ENCODE measurements around the gene SETX.

SETX gene, protein sequence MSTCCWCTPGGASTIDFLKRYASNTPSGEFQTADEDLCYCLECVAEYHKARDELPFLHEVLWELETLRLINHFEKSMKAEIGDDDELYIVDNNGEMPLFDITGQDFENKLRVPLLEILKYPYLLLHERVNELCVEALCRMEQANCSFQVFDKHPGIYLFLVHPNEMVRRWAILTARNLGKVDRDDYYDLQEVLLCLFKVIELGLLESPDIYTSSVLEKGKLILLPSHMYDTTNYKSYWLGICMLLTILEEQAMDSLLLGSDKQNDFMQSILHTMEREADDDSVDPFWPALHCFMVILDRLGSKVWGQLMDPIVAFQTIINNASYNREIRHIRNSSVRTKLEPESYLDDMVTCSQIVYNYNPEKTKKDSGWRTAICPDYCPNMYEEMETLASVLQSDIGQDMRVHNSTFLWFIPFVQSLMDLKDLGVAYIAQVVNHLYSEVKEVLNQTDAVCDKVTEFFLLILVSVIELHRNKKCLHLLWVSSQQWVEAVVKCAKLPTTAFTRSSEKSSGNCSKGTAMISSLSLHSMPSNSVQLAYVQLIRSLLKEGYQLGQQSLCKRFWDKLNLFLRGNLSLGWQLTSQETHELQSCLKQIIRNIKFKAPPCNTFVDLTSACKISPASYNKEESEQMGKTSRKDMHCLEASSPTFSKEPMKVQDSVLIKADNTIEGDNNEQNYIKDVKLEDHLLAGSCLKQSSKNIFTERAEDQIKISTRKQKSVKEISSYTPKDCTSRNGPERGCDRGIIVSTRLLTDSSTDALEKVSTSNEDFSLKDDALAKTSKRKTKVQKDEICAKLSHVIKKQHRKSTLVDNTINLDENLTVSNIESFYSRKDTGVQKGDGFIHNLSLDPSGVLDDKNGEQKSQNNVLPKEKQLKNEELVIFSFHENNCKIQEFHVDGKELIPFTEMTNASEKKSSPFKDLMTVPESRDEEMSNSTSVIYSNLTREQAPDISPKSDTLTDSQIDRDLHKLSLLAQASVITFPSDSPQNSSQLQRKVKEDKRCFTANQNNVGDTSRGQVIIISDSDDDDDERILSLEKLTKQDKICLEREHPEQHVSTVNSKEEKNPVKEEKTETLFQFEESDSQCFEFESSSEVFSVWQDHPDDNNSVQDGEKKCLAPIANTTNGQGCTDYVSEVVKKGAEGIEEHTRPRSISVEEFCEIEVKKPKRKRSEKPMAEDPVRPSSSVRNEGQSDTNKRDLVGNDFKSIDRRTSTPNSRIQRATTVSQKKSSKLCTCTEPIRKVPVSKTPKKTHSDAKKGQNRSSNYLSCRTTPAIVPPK (N-terminal part only)

DNA sequence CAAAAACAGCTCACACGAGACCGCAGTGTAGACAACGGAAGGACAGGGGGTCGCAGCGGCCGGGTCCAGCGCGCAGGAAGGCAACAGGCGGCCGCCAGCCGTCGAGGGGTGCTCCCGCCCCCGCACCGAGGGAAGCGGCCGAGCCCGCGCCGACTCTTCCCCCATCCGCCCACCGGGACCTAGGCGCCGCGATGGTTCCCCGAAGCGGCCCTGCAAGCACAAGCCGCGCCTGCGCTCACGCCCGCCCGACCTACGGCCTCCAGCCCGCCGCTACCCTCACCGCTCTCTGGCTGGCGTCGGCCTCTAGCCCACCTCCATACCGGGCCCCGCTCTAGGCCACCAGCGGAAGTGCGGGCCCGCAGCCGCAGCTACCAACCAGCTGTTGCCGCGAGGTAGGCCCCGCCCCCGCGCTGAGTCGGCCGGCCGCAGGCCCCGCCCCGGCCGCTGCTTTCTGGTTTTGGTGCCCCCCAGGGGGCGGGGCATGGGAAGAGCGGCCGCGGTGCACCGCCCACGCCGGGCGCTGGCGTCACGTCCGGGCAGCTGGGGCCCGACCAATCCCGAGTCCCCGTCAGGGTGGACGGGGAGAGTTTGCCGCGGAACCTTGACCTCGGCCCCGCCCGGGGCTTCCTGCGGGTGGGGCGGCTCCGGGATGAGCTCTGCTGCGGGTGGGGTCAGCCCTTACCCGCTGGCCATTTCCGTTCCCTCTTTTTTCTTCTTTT is at the start of gene SETX:
Gene SETX (minus strand): TSS at position 350 of the 719 bp plus-strand sequence. CDS start 5,558 bp downstream, outside the sequence.
- TF ChIP-seq GATA2 (IDR thresholded peaks at IDR 0.05; ENCODE audit: low read depth, low read length) (no peak), GATA3 (IDR thresholded peaks at IDR 0.05; ENCODE audit: low read depth, low read length) (no peak)

DNA sequence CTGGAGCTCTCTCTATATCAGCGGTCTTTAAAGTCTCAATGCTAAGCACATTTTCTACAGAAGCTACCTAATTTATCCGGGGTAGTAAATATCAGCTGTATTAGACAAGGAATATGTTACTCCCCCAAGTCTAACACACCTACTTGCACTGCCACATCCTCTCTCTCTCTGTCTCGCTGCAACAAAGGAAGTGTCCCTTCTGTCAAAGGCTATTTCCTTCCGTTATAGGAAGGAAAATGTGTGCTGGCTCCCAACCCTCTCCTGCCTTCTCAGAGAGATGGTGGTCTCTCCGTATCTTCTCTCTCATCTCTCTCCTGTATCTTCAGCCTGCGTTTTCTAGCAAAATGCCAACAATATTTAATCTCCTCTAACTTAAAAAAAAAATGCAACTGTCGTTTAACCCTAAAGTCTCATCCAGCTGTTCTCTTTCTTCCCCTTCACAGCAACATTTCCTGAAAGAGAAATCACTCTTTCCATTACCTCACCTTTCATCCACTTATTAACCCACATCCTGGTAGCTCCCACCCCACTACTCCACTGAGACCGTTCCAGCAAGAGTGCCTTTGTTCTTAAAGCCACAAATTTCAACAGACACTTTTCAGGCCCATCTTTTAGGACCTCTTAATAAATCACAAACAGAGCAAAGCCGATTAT is 49.6 kb upstream of the SETX start:
- TF ChIP-seq GATA3 (IDR thresholded peaks at IDR 0.05; ENCODE audit: low read depth, low read length) (no peak), GATA2 (IDR thresholded peaks at IDR 0.05; ENCODE audit: low read depth, low read length) (no peak)

GRCh38 chr9:132401824-132402223 is 47.0 kb upstream of the SETX start:
- TF ChIP-seq GATA2 (IDR thresholded peaks at IDR 0.05; ENCODE audit: low read depth, low read length) (no peak), GATA3 (IDR thresholded peaks at IDR 0.05; ENCODE audit: low read depth, low read length) (no peak)

DNA sequence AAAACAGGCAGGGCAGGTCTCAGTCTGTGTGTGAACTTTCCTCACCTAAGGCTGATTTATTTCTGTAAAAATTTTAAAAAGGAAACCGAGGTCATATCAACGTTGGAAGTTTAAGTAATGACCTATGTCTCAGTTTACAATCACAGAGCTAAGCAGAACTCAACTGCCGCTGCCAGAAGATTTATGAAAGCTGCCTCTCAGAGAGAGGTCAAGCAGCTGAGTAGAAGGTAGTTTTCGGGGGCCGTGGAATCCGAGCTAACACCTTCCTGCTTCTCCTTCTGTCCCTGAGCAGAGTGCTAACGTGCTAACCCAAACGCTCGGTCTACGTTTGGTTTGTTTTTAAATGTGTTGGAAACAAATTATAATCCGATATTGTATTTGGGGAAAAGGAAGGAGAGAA is 40.8 kb upstream of the SETX start:
- TF ChIP-seq GATA2 (IDR thresholded peaks at IDR 0.05; ENCODE audit: low read depth, low read length) (no peak), GATA3 (IDR thresholded peaks at IDR 0.05; ENCODE audit: low read depth, low read length) (no peak)

GRCh38 chr9:132391449-132391848 is 36.7 kb upstream of the SETX start:
- no peak for TF ChIP-seq GATA2 (IDR thresholded peaks at IDR 0.05; ENCODE audit: low read depth, low read length)
- no peak for TF ChIP-seq GATA3 (IDR thresholded peaks at IDR 0.05; ENCODE audit: low read depth, low read length)

DNA sequence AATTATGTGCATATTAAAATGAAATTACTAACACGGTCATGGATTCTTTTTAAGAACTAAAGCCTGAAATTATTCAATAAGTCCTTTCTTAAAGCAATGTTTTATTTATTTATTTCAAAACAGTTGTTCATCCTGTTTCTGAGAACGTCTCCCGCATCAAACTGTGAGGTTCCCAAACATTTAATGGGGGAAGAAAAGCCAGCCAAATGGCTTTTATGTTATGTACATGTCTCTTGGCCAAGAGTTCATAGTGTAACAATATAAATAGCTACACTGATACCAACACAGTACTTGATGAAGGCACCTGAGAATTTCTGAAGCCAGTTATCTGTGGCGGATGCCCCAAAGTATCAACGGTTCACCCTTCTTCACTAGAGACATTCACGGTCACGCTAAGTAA is 36.2 kb upstream of the SETX start:
- TF ChIP-seq GATA3 (IDR thresholded peaks at IDR 0.05; ENCODE audit: low read depth, low read length) (no peak), GATA2 (IDR thresholded peaks at IDR 0.05; ENCODE audit: low read depth, low read length) (no peak)

DNA sequence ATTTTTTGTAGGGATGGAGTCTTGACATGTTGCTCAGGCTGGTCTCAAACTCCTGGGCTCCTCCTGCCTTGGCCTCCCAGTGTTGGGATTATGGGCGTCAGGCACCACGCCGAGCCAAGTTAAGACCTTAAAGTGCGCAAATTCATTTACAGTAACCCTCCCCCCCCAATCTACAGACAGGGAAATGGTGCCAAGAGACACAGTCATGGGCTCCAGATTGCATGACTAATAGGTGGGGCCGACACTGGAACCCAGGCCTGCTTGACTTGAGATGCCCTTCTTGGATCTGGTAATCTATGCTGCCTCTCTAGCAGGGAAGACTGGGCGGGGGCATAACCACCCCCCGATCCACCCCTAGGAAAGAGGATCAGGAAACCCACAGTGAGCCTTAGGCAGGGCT is 32.3 kb upstream of the SETX start:
- TF ChIP-seq GATA3 (IDR thresholded peaks at IDR 0.05; ENCODE audit: low read depth, low read length), result no peak
- TF ChIP-seq GATA2 (IDR thresholded peaks at IDR 0.05; ENCODE audit: low read depth, low read length), result no peak

- TF ChIP-seq GATA2 (IDR thresholded peaks at IDR 0.05; ENCODE audit: low read depth, low read length) (no peak), GATA3 (IDR thresholded peaks at IDR 0.05; ENCODE audit: low read depth, low read length) (no peak)
Observed at GRCh38 chr9:132384376-132384775, 29.6 kb upstream of the SETX start.

DNA sequence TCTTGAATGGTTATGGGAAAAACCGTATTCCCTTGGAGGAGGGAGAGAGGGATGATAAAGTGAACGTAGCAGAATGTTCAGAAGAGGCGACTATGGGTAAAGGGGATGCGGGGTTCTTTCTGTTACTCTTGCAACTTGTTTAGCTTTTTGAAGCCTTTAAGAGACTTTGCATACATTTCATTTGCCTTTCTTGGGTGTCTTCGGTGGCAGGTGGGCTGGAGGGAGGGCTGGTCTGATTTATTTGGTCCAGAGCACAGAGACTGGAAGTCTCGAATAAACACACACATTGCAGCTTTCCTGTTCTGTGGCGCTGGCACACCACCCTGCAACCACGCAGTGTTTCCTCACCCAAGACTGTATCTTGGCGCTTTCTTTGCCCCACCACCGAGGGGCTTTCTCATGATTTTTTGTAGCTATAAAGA is 28.7 kb upstream of the SETX start:
- no peak for TF ChIP-seq GATA3 (IDR thresholded peaks at IDR 0.05; ENCODE audit: low read depth, low read length)
- no peak for TF ChIP-seq GATA2 (IDR thresholded peaks at IDR 0.05; ENCODE audit: low read depth, low read length)

DNA sequence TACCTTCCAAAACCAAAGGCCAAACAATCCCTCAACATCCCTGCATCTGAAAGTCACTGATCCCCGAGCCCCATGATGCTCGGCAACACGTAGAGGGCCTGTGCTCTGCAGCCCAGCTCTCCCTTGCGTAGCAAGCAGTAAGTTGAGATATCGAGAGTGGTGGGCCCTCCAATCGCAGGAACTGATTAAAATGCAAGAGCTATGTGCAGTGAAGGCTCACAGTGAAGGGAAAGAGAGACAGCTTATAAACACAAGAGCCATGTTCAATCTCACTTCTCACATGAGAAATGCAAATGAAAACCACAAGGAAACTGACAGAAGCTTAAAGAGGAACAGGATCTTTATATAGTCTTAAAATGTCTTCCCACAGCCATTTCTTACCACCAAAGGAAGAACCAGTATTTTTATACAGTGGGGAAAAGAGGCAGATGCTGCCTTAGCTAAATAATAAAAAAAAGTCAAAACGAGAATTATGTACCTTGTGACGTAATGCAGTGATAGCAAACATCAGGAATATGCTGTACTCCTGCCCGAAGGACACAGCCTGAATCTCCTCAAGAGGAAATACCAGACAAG is 27.3 kb upstream of the SETX start:
- TF ChIP-seq GATA2 (IDR thresholded peaks at IDR 0.05; ENCODE audit: low read depth, low read length) (no peak), GATA3 (IDR thresholded peaks at IDR 0.05; ENCODE audit: low read depth, low read length) (no peak)

- TF ChIP-seq GATA2 (IDR thresholded peaks at IDR 0.05; ENCODE audit: low read depth, low read length) (no peak), GATA3 (IDR thresholded peaks at IDR 0.05; ENCODE audit: low read depth, low read length) (no peak)
Observed at GRCh38 chr9:132372177-132373095, 17.6 kb upstream of the SETX start.
